Activated CD4-positive, alpha-beta T cell treated with anti-CD3 and anti-CD28 coated beads for 36 hours (primary cell): ENCODE results near the gene NAAA. TPM values are rescaled to one million over a fixed set of nuclear protein-coding genes. Genes with fewer than 3 reads are reported as not detected.
"Not testable (repeated sequence)": the region's sequence is repeated elsewhere in the genome, so short reads cannot be mapped to it uniquely, and the experiment has no call there.

ENCODE experiments used
- ATAC-seq: fragments of 200-7000 bp; cut with Tn5 transposase; one replicate; pipeline ENCODE4 v1.10.0; 2021; ENCODE audit warnings: mild to moderate bottlenecking, moderate library complexity
- CTCF ChIA-PET: fragments of 350-600 bp; sonication (Branson Sonifier 250); formaldehyde crosslinking; loops from one replicate; lab custom pipeline; 2021; ENCODE audit warnings: antibody characterized with exemption; lab: Charles Lee
- POLR2A ChIA-PET: fragments of 350-600 bp; sonication (Branson Sonifier 250); formaldehyde crosslinking; loops from one replicate; lab custom pipeline; 2021; ENCODE audit warnings: antibody characterized with exemption, inconsistent platforms; lab: Charles Lee
- DNase-seq: peaks from one replicate; pipeline ENCODE4 v3.0.0-alpha.2; 2020
- H3K27ac Mint-ChIP-seq: one replicate; pipeline ENCODE4 v1.8.0; 2021; ENCODE audit warnings: mixed read lengths
- H3K27me3 Mint-ChIP-seq: one replicate; pipeline ENCODE4 v1.8.0; 2021; ENCODE audit warnings: mixed read lengths
- H3K36me3 Mint-ChIP-seq: one replicate; pipeline ENCODE4 v1.8.0; 2021; ENCODE audit warnings: low read depth, mixed read lengths
- H3K4me1 Mint-ChIP-seq: one replicate; pipeline ENCODE4 v1.8.0; 2021; ENCODE audit warnings: mixed read lengths
- H3K4me3 Mint-ChIP-seq: one replicate; pipeline ENCODE4 v1.8.0; 2021; ENCODE audit warnings: mild to moderate bottlenecking, moderate library complexity, mixed read lengths
- H3K9me3 Mint-ChIP-seq: one replicate; pipeline ENCODE4 v1.8.0; 2021; ENCODE audit warnings: low read depth, mixed read lengths
- intact Hi-C, 2 experiments: fragments of 100-400 bp; cut with DNase I in 1 of 2; cut with micrococcal nuclease in 1 of 2; formaldehyde crosslinking; loops; one replicate each; pipeline versions ENCODE4 v1.14.2 to v1.15.1; 2022 to 2024; cut with DNase I, micrococcal nuclease
- total RNA-seq, 2 experiments: library from RNA; stranded (reverse); gene quantifications; one replicate each; pipeline ENCODE4 v1.2.3, GENCODE V29; 2021

NAAA gene
- total RNA-seq, 2 experiments from 2014 or later = 21.2 to 26.8 TPM

GRCh38 chr4:75920327-75920726, 20.5 kb downstream of the NAAA start:
- Mint-ChIP-seq H3K27me3 (no peaks in the 10 kb centered on the region), H3K9me3 (no peaks in the 10 kb centered on the region), H3K36me3 (peaks cover 34% of the 10 kb centered on the region), H3K27ac (no peak overlapping the region), H3K4me3 (no peak overlapping the region), H3K4me1 (no peaks in the 10 kb centered on the region)
- DNase-seq (no peak), ATAC-seq (no peak)
- intact Hi-C loops = no loop called here
- CTCF ChIA-PET = interaction anchor here (0.6 to 1.0 kb wide), 2 partner anchors 16 to 118 kb away, joined by 3 read pairs; no protein-coding TSS in a partner anchor
- POLR2A ChIA-PET = no interaction called here

GRCh38 chr4:75919920-75920319, 20.9 kb downstream of the NAAA start:
- no peak for DNase-seq
- POLR2A ChIA-PET = no interaction called here
- Mint-ChIP-seq H3K4me1 (no peaks in the 10 kb centered on the region), H3K9me3 (no peaks in the 10 kb centered on the region), H3K36me3 (peaks cover 30% of the 10 kb centered on the region), H3K4me3 (no peak overlapping the region), H3K27ac (no peak overlapping the region), H3K27me3 (no peaks in the 10 kb centered on the region)
- ATAC-seq = no peak
- intact Hi-C loops = loop anchor here in 1 of 2 experiments (5.0 kb wide), 1 partner anchor 147 kb away; no protein-coding TSS in a partner anchor
- CTCF ChIA-PET = interaction anchor here (0.6 to 1.0 kb wide), 2 partner anchors 16 to 119 kb away, joined by 3 read pairs; no protein-coding TSS in a partner anchor

- POLR2A ChIA-PET = no interaction called here
- no peaks in the 10 kb centered on the region for H3K4me1 Mint-ChIP-seq
Measured at GRCh38 chr4:75916091-75916661, 24.6 kb downstream of the NAAA start.

GRCh38 chr4:75912968-75913367, 27.8 kb downstream of the NAAA start:
- intact Hi-C loops = no loop called here
- H3K36me3 Mint-ChIP-seq = peaks cover 25% of the 10 kb centered on the region
- ChIA-PET POLR2A (no interaction called here), CTCF (interaction anchor here (0.7 to 1.0 kb wide), 2 partner anchors 17 to 65 kb away, joined by 4 read pairs; no protein-coding TSS in a partner anchor)
- H3K27me3 Mint-ChIP-seq = no peaks in the 10 kb centered on the region
- H3K4me3 Mint-ChIP-seq = no peak overlapping the region
- no peaks in the 10 kb centered on the region for H3K4me1 Mint-ChIP-seq
- ATAC-seq = no peak
- peaks cover 5% of the 10 kb centered on the region for H3K9me3 Mint-ChIP-seq
- no peak for DNase-seq
- H3K27ac Mint-ChIP-seq = no peak overlapping the region

More at GRCh38 chr4:75916091-75916661, 24.6 kb downstream of the NAAA start:
- ATAC-seq (peak; percentile 83), DNase-seq (peak; percentile 37)
- intact Hi-C loops = loop anchor here (1.0 to 5.0 kb wide), 2 partner anchors 151 kb away; no protein-coding TSS in a partner anchor
- H3K36me3 Mint-ChIP-seq = peaks cover 30% of the 10 kb centered on the region
- no peaks in the 10 kb centered on the region for H3K9me3 Mint-ChIP-seq
- no peak overlapping the region for H3K4me3 Mint-ChIP-seq
- CTCF ChIA-PET = interaction anchor here (0.6 to 1.7 kb wide), 13 partner anchors 9 to 192 kb away, joined by 3 to 10 read pairs (median 3); partner anchors contain the start of gene USO1
- H3K27ac Mint-ChIP-seq = no peak overlapping the region
- H3K27me3 Mint-ChIP-seq = no peaks in the 10 kb centered on the region

GRCh38 chr4:75910831-75911230, 30.0 kb downstream of the NAAA start:
- DNase-seq, H3K27ac Mint-ChIP-seq, H3K4me3 Mint-ChIP-seq, intact Hi-C loops, H3K4me1 Mint-ChIP-seq, H3K27me3 Mint-ChIP-seq, POLR2A ChIA-PET, ATAC-seq, H3K9me3 Mint-ChIP-seq: not testable (repeated sequence)
- CTCF ChIA-PET = interaction anchor here (2.9 kb wide), 1 partner anchor 15 kb away, joined by 20 read pairs; no protein-coding TSS in a partner anchor
- peaks cover 22% of the 10 kb centered on the region for H3K36me3 Mint-ChIP-seq

- POLR2A ChIA-PET = no interaction called here
- no peaks in the 10 kb centered on the region for H3K27me3 Mint-ChIP-seq
- ATAC-seq = no peak
Measured at GRCh38 chr4:75909405-75909804, 31.4 kb downstream of the NAAA start.

GRCh38 chr4:75908555-75908954, 32.3 kb downstream of the NAAA start:
- POLR2A ChIA-PET = no interaction called here
- Mint-ChIP-seq H3K4me1 (no peaks in the 10 kb centered on the region), H3K9me3 (peaks cover 5% of the 10 kb centered on the region), H3K36me3 (peaks cover 19% of the 10 kb centered on the region), H3K4me3 (no peak overlapping the region), H3K27me3 (no peaks in the 10 kb centered on the region), H3K27ac (no peak overlapping the region)
- intact Hi-C loops = no loop called here
- DNase-seq (no peak), ATAC-seq (no peak)
- CTCF ChIA-PET = interaction anchor here (0.6 to 2.9 kb wide), 2 partner anchors 13 to 553 kb away, joined by 3 to 20 read pairs; no protein-coding TSS in a partner anchor

More at GRCh38 chr4:75909405-75909804, 31.4 kb downstream of the NAAA start:
- H3K36me3 Mint-ChIP-seq = peaks cover 22% of the 10 kb centered on the region
- H3K4me1 Mint-ChIP-seq = no peaks in the 10 kb centered on the region
- no peak overlapping the region for H3K27ac Mint-ChIP-seq
- peaks cover 5% of the 10 kb centered on the region for H3K9me3 Mint-ChIP-seq
- no peak for DNase-seq
- no peak overlapping the region for H3K4me3 Mint-ChIP-seq
- CTCF ChIA-PET = interaction anchor here (0.7 to 2.9 kb wide), 2 partner anchors 14 to 87 kb away, joined by 3 to 20 read pairs; no protein-coding TSS in a partner anchor
- intact Hi-C loops = no loop called here

GRCh38 chr4:75907966-75908365, 32.8 kb downstream of the NAAA start:
- Mint-ChIP-seq H3K27ac (no peak overlapping the region), H3K9me3 (peaks cover 5% of the 10 kb centered on the region), H3K27me3 (no peaks in the 10 kb centered on the region), H3K4me1 (no peaks in the 10 kb centered on the region), H3K4me3 (no peak overlapping the region), H3K36me3 (peaks cover 15% of the 10 kb centered on the region)
- DNase-seq (no peak), ATAC-seq (no peak)
- intact Hi-C loops = no loop called here
- ChIA-PET CTCF (interaction anchor here (2.6 to 2.9 kb wide), 2 partner anchors 8 to 12 kb away, joined by 10 to 20 read pairs; no protein-coding TSS in a partner anchor), POLR2A (interaction anchor here (1.2 kb wide), 1 partner anchor 160 kb away, joined by 7 read pairs; no protein-coding TSS in a partner anchor)

- H3K9me3 Mint-ChIP-seq = no peaks in the 10 kb centered on the region
Measured at GRCh38 chr4:75904076-75904475, 36.7 kb downstream of the NAAA start.

GRCh38 chr4:75902352-75902751, 38.5 kb downstream of the NAAA start, which contains the start of gene PPEF2:
Gene PPEF2, minus strand, starts transcription at chr4:75902452. Its CDS starts 6,127 bp downstream, at chr4:75896325.
- H3K9me3 Mint-ChIP-seq = no peaks in the 10 kb centered on the region
- intact Hi-C loops = no loop called here
- peaks cover 3% of the 10 kb centered on the region for H3K27me3 Mint-ChIP-seq
- H3K27ac Mint-ChIP-seq = no peak within 1 kb of the TSS
- no peaks in the 10 kb centered on the region for H3K36me3 Mint-ChIP-seq
- ChIA-PET CTCF (interaction anchor here (1.0 kb wide), 1 partner anchor 32 kb away, joined by 3 read pairs; no protein-coding TSS in a partner anchor), POLR2A (no interaction called here)
- DNase-seq = no peak
- no peak within 1 kb of the TSS for H3K4me3 Mint-ChIP-seq
- ATAC-seq = no peak
- H3K4me1 Mint-ChIP-seq = no peaks in the 10 kb centered on the region

More at GRCh38 chr4:75904076-75904475, 36.7 kb downstream of the NAAA start:
- intact Hi-C loops = no loop called here
- Mint-ChIP-seq H3K27me3 (peaks cover 3% of the 10 kb centered on the region), H3K27ac (no peak overlapping the region), H3K36me3 (no peaks in the 10 kb centered on the region), H3K4me3 (no peak overlapping the region), H3K4me1 (no peaks in the 10 kb centered on the region)
- CTCF ChIA-PET = interaction anchor here (0.6 to 1.3 kb wide), 3 partner anchors 8 to 168 kb away, joined by 3 read pairs; no protein-coding TSS in a partner anchor
- POLR2A ChIA-PET = no interaction called here
- no peak for ATAC-seq
- no peak for DNase-seq

- DNase-seq = no peak
- no peak for ATAC-seq
- Mint-ChIP-seq H3K36me3 (no peaks in the 10 kb centered on the region), H3K27ac (no peak overlapping the region), H3K4me3 (no peak overlapping the region), H3K4me1 (no peaks in the 10 kb centered on the region), H3K27me3 (peaks cover 3% of the 10 kb centered on the region), H3K9me3 (no peaks in the 10 kb centered on the region)
- CTCF ChIA-PET = no interaction called here
- intact Hi-C loops = loop anchor here (5.0 kb wide), 2 partner anchors 169 to 189 kb away; no protein-coding TSS in a partner anchor
- POLR2A ChIA-PET = no interaction called here
Measured at GRCh38 chr4:75898536-75898935, 42.3 kb downstream of the NAAA start.
